SHP77 treated with DMSO at 0.1 percent for 48 hours (cell line): ENCODE results near the gene HMCN2.

Experiments used
- DNase-seq: peaks from one replicate; lab custom pipeline; 2025; lab: John Stamatoyannopoulos, UW

Gene HMCN2

GRCh38 chr9:130437011-130437789, 171.6 kb downstream of the HMCN2 start:
- DNase-seq: no peak

GRCh38 chr9:130438382-130438981, 172.9 kb downstream of the HMCN2 start:
- no peak for DNase-seq

GRCh38 chr9:130441031-130441430, 175.5 kb downstream of the HMCN2 start:
- DNase-seq: no peak

DNA sequence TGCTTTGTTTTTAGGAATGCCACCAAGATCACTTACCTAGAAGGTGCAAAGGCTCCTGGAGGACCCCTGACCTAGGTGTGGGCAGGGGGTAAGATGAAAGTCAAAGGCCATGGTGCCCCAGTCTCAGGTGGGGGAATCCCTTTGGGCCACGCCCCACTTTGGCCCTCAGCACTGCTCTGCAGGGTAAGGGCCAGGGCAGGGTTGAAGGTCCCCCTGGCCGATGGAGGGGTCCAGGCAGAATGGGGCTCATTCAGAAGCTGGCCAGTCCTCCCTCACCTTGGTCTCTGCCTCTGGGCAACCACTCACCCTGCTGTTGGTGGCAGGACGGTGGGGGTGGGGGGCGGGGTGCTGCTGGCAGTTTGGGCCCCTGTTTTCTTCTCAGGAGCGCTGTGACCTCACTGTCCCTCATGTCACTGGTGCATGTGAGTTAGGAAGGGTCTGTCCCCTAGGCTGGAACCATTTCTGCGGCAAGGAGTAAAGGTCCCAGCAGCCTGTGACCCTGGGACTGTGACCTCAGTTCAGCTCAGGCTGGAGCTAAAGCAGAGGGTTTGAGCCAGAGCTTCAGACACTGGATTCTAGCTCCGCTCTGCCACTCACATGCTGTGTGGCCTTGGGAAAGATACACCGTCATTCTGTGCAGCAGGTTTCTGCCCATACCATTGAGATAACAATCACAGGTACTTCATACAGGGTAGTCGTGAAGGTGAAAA, 177.3 kb downstream of the HMCN2 start:
- DNase-seq: no peak

GRCh38 chr9:130443456-130443801, 177.9 kb downstream of the HMCN2 start:
- DNase-seq: no peak

DNA sequence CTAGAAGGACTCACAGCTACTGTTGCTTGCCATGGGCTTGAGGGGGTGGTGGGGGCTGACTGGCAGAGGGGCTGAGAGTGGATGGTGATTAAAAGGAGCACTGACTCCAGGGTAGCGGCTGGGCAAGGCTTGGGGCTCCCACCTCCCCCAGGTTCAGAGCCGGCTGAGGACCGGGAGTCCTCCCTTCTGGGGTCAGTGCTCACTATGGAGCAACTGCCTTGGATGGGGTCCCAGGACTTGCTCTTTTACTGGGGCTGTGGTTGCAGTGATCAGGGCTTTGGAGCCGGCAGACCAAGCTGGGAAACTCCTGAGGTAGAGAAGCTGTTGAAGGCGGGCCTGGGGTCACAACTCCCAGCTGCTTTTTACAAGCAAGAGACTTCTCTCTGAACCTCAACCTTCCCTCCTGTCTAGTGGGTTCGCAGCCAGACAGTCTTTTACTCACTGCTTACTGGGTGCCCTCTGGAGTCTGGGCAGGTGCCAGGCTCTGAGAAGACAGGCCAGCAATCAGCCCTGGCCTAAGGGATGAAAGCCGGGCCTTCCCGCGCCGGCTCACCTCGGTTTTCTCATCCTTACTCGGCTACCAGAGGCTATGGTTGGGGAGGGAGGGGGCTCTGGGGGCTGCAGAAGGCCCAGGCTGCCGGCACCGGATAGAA, 178.4 kb downstream of the HMCN2 start:
- DNase-seq: no peak

- no peak for DNase-seq
These were observed 179.1 kb downstream of the HMCN2 start, which contains the start of gene ASS1 for GRCh38 chr9:130444565-130445221. TSS of gene ASS1 (plus strand) at chr9:130444961. CDS start at chr9:130452229, 7,268 bp downstream.

GRCh38 chr9:130445268-130445983, 179.9 kb downstream of the HMCN2 start:
- DNase-seq: no peak

DNA sequence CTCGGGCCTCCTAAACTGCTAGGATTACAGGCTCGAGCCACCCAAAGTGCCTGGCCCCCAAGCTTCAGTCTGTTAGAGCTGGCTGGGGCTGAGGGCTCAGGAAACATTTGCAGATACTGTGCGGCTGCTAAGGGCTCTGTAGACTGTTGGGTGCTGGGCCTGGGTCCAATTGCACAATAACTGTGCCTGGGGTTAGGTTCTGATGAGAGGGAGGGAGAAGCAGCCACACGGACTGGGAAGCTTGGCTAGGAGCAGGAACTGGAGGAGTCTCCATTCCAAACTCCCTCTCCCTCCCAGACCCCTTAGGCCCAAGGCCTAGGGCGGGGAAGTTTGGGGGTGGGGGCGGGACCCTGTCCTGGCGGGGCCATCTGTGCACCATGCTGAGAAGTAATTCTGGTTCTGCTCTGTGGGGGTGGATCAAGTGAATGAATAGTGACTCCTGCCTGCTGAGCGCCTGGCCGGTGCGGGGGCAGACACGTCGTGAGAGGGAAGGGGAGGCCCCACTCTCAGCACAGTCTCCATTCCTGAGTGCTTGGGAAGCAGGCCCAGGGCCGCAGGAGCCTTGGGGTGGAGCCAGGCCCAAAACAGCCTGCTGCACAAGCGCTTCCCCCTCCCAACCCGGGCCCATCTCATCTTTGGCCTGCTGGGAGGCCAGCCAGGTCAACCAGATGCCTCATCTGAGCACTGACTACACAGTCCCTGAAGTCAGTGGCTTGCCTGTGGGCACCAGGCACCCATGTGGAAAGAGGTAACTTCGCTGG, 180.7 kb downstream of the HMCN2 start:
- no peak for DNase-seq

DNA sequence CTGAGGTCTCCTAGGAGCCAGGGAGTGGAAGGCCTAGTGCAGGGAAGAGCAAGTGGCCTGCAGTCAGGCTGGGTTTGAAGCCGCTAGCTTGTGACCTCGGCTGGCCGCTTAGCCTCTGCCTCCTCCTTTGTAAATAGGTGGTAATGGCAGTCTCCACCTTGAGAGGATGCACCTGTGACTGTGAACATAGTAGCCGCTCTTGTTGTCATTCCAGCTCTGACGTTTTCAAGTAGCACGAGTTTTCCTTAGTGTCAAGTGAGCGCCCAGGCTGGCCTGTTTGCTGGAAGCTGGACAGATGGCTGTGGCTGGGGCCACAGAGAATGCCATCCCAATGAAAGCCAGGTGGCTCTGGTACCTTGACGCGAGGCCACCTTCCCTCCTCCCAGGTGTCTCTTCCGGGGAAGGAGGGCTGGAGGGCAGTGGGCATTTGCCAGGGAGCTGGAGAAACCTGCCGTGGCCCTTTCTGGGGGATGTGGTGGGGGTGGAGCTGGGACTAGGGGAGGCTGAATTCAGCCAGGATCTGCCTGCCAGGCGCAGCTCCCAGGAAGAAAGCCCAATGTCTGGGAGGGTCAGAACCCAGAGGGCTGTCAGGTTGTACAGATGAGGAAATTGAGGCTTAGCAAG, 181.7 kb downstream of the HMCN2 start:
- DNase-seq: no peak

DNA sequence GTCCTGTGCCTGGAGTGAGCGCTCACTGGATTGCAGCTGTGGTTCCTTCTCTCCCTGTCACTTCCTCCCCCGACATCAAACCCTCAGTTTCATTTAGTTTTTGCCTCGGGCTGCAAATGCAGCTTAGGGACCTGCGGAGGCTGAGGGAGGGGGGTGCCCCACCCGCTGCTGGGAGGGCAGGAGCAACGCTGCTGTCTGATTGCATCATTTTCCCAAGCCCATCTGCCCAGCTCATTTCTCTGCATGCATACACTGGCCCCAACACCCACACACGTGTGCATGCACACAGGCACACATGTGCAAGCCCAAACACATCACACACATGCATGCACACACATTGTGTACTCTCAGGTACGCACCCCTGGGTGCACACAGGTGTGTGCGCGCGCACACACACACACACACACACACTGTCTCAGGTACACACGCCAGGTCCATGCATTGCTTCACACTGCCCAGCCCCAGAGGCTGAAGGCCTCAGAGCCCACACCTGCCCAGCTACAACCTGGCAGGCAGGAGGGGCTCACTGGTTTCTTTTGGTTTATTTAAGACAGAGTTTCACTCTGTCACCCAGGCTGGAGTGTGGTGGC, 182.6 kb downstream of the HMCN2 start:
- no peak for DNase-seq

GRCh38 chr9:130448771-130449603, 183.4 kb downstream of the HMCN2 start:
- no peak for DNase-seq

DNA sequence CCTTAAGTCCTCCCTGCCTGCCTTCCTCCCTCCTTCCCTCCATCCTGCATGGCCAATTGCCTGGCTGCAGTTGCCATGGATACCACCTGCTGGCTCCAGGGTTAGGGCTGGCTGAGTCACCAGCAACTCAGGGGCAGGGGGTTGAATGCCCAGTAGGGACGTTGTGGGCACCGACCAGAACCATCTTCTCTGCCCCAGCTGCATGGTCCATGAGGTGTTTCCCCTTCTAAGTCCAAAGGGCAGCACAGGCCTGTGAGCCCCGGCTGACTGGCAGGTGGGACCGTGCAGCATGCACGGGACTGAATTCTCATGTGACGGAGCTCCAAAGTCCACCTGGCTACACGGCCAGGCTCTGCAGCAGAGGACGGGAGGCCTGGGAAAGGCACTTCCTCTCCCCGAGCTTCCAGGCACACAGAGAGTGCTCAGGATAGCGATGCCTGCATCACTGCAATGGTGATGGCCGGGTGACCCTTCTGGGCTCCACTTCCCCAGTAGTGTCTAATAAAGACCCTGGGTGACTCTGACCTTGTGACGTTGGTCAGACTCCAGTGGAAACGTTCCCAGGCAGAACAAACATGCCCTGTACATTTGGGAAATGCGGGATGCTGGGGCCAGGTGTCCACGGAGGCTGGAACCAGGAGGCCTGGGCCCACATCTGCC, 184.9 kb downstream of the HMCN2 start:
- no peak for DNase-seq

DNA sequence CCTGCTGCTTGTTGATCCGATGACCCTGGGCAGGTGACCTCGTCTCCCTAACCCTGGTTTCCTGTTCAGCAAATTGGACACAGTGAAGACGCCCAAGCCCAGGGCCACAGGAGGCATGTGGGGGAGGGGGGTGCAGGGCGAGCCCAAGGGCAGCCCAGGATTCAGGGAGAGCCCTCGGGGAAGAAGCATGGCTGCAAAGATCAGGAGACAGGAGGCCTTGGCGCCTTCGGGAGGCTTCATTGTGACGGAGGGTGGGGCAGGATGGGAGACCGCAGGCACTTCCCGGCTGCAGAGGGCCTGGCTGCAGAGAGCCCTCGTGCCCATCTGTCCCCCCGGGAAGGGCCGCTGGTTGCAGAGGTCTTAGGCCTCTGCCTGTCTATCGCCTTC, 185.4 kb downstream of the HMCN2 start:
- DNase-seq: no peak

GRCh38 chr9:130451509-130452388, 186.2 kb downstream of the HMCN2 start:
- peak; percentile 82 for DNase-seq

DNA sequence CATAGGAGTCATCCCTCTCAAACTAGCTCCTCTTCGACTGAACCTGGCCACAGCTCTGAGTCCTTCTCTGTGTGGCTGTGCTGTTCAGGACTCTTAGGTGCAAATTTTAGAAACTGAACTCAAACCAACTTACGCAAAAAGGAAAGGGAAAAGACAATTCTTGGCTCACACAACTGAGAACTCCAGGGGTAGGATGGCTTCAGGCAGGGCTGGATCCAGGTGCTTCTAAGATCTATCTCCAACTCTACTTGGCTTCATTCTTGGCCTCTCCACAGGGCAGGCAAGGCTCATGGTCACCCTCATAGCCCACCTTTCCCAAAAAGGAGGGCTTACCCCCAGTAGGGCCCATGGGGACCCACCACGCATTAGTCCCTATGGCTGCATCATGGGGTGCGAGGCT, 187.3 kb downstream of the HMCN2 start:
- no peak for DNase-seq

DNA sequence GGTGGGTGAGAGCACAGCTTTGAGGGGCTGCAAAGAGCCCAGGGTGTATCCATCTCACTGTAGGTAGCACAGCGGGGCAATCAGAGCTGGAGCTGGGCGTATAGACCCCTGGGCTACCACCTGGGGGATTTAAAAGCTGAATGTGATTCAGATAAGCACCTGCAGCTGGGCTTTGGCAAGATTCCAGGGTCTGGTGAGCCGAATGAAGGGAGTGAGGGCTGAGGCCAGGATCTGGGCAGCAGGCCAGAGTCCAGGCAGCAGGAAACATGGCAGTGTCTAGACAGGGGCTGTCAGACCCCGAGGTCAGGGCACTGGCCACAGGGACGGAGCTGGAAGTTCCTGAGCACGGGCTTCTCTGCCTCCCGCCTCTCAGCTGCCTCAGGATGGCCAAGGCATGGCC, 187.9 kb downstream of the HMCN2 start:
- DNase-seq: peak; percentile 67
